GM19324 (cell line): ENCODE data around the gene STIM1.

Source experiments
- ATAC-seq: cut with Tn5 transposase; IDR thresholded peaks from one replicate; pipeline ENCODE4 v1.9.1; 2021; ENCODE audit warnings: mild to moderate bottlenecking, moderate library complexity; ENCODE audit not compliant: unreplicated experiment, low FRiP score

Gene STIM1

DNA sequence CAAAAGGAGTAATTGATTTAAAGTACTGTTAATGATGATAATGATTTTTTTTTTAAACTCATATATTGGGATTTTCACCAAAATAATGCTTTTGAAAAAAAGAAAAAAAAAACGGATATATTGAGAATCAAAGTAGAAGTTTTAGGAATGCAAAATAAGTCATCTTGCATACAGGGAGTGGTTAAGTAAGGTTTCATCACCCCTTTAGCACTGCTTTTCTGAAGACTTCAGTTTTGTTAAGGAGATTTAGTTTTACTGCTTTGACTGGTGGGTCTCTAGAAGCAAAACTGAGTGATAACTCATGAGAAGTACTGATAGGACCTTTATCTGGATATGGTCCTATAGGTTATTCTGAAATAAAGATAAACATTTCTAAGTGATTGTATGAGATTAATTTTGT lies 283.0 kb downstream of the STIM1 start:
- ATAC-seq = no peak

DNA sequence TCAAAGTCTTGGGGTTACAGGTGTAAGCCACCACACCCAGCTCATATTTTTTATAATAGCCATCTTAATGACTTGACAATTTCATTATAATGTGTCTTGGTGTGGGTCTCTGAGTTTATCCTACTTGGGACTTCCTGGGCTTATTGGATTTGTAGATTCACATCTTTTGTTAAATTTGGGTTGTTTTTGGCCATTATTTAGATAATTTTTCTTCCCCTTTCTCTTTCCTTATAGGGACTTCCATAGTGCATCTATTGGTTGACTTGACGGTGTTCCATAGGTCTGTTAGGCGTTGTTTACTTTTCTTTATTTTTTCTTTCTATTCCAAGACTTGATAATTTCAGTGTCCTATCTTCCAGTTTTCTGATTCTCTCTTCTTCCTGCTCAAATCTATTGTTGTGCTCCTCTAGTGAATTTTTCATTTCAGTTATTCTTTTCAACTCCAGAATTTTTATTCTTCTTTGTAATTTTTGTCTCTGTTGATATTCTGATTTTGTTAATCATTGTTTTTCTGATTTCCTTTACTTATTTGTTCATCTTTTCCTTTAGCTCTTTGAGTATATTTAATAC lies 284.7 kb downstream of the STIM1 start:
- ATAC-seq = no peak
